GM23338 (cell line): ENCODE data around the gene PHACTR2. TPM values are rescaled to one million over a fixed set of nuclear protein-coding genes. Genes with fewer than 3 reads are reported as not detected.

Experiments
- ATAC-seq: fragments of 200-7000 bp; cut with Tn5 transposase; 3 replicates; pipeline ENCODE4 v1.9.1; 2020
- DNase-seq: peaks from one replicate; pipeline ENCODE4 v3.0.0-alpha.2; 2015; ENCODE audit warnings: low spot score
- H2AFZ ChIP-seq: fragments of 200-600 bp; sonication (generic); 2 replicates; pipeline ENCODE4 v1.8.0; 2016; ENCODE audit warnings: antibody characterized with exemption, mild to moderate bottlenecking, moderate library complexity
- H3F3A ChIP-seq: fragments of 200-600 bp; sonication (generic); replicated peaks from 2 replicates; pipeline ENCODE4 v1.8.0; 2017; ENCODE audit warnings: antibody characterized with exemption, mixed run types, low read depth
- H3K27ac ChIP-seq: fragments of 200-600 bp; sonication (generic); 2 replicates; pipeline ENCODE4 v1.6.1; 2016; ENCODE audit warnings: low read depth
- H3K27me3 ChIP-seq: fragments of 200-600 bp; sonication (generic); 2 replicates; pipeline ENCODE4 v1.8.0; 2016; ENCODE audit warnings: mild to moderate bottlenecking, mixed run types, moderate library complexity; ENCODE audit not compliant: insufficient read depth
- H3K36me3 ChIP-seq: fragments of 200-600 bp; sonication (generic); 2 replicates; pipeline ENCODE4 v1.8.0; 2016; ENCODE audit warnings: mild to moderate bottlenecking; ENCODE audit not compliant: insufficient read depth
- H3K4me1 ChIP-seq: fragments of 200-600 bp; sonication (generic); 2 replicates; pipeline ENCODE4 v1.8.0; 2016; ENCODE audit warnings: mild to moderate bottlenecking, moderate library complexity; ENCODE audit not compliant: insufficient read depth
- H3K4me2 ChIP-seq: fragments of 200-600 bp; sonication (generic); 2 replicates; pipeline ENCODE4 v1.7.1; 2017; ENCODE audit warnings: mixed run types
- H3K4me3 ChIP-seq: fragments of 200-600 bp; sonication (generic); 2 replicates; pipeline ENCODE4 v1.6.1; 2016; ENCODE audit warnings: mixed run types
- H3K79me2 ChIP-seq: fragments of 200-600 bp; sonication (generic); replicated peaks from 2 replicates; pipeline ENCODE4 v1.8.0; 2017; ENCODE audit warnings: mild to moderate bottlenecking; ENCODE audit not compliant: insufficient read depth
- H3K9me2 ChIP-seq: fragments of 200-600 bp; sonication (generic); 2 replicates; pipeline ENCODE4 v1.8.0; 2017; ENCODE audit not compliant: insufficient read depth
- H4K20me1 ChIP-seq: fragments of 200-600 bp; sonication (generic); replicated peaks from 2 replicates; pipeline ENCODE4 v1.8.0; 2017; ENCODE audit warnings: mild to moderate bottlenecking; ENCODE audit not compliant: insufficient read depth
- H3K27ac Mint-ChIP-seq: 2 replicates; pipeline ENCODE4 v1.8.0; 2020; ENCODE audit warnings: inconsistent platforms, mild to moderate bottlenecking, moderate library complexity, mixed read lengths
- H3K27me3 Mint-ChIP-seq: 3 replicates; pipeline ENCODE4 v1.8.0; 2022; ENCODE audit warnings: low read depth, mild to moderate bottlenecking, moderate library complexity, mixed read lengths, inconsistent platforms; ENCODE audit not compliant: insufficient read depth, poor library complexity
- H3K36me3 Mint-ChIP-seq: 3 replicates; pipeline ENCODE4 v1.8.0; 2021; ENCODE audit warnings: low read depth, mild to moderate bottlenecking, inconsistent platforms, moderate library complexity, mixed read lengths
- H3K4me1 Mint-ChIP-seq: 3 replicates; pipeline ENCODE4 v1.8.0; 2020; ENCODE audit warnings: mild to moderate bottlenecking, inconsistent platforms, mixed read lengths
- H3K4me3 Mint-ChIP-seq: 3 replicates; pipeline ENCODE4 v1.8.0; 2021; ENCODE audit warnings: moderate library complexity, mild to moderate bottlenecking, inconsistent platforms, mixed read lengths
- H3K9me3 Mint-ChIP-seq: 3 replicates; pipeline ENCODE4 v1.8.0; 2020; ENCODE audit warnings: moderate library complexity, mild to moderate bottlenecking, inconsistent platforms, mixed read lengths
- CREB1 ChIP-seq: fragments of 250-450 bp; sonication (Bioruptor Pico); IDR thresholded peaks from 2 replicates; pipeline ENCODE4 v1.5.0; 2020; ENCODE audit warnings: low read depth, mild to moderate bottlenecking, moderate library complexity
- EZH2 ChIP-seq: fragments of 200-600 bp; sonication (generic); IDR thresholded peaks from one replicate; pipeline ENCODE4 v1.8.0; 2017; ENCODE audit warnings: antibody characterized with exemption, mild to moderate bottlenecking, low read depth; ENCODE audit not compliant: unreplicated experiment
- EZH2phosphoT487 ChIP-seq: fragments of 200-600 bp; sonication (generic); IDR thresholded peaks from one replicate; pipeline ENCODE4 v1.8.1; 2018; ENCODE audit warnings: antibody characterized with exemption; ENCODE audit not compliant: unreplicated experiment
- JUNB ChIP-seq: IDR thresholded peaks from one replicate; pipeline ENCODE4 v1.6.1; 2016; ENCODE audit warnings: antibody characterized with exemption; ENCODE audit not compliant: unreplicated experiment
- NANOG ChIP-seq: IDR thresholded peaks from 2 replicates; pipeline ENCODE4 v1.6.1; 2016; ENCODE audit warnings: antibody characterized with exemption, borderline replicate concordance
- POLR2AphosphoS5 ChIP-seq: IDR thresholded peaks from 2 replicates; pipeline ENCODE4 v1.6.1; 2016; ENCODE audit warnings: antibody characterized with exemption, low read depth
- STAT1 ChIP-seq: IDR thresholded peaks from one replicate; pipeline ENCODE4 v1.6.1; 2016; ENCODE audit warnings: antibody characterized with exemption; ENCODE audit not compliant: unreplicated experiment
- ZNF114 ChIP-seq: fragments of 250-450 bp; sonication (Bioruptor Pico); IDR thresholded peaks from 2 replicates; pipeline ENCODE4 v1.5.0; 2020; ENCODE audit warnings: mild to moderate bottlenecking, moderate library complexity
- ZNF331 ChIP-seq: fragments of 250-450 bp; sonication (Bioruptor Pico); IDR thresholded peaks from 2 replicates; pipeline ENCODE4 v1.5.0; 2020; ENCODE audit warnings: low read depth, mild to moderate bottlenecking, moderate library complexity
- polyA plus RNA-seq: library from polyadenylated mRNA; unstranded; fragments of >200 nt; fragmentation: Nextera tagmentation; extraction: Ambion mirVana; gene quantifications from 2 replicates; pipeline ENCODE4 v1.2.1, GENCODE V29; 2016
- total RNA-seq: library from RNA; depleted of rRNA; stranded (reverse); fragments of >200 nt; shearing (Covaris generic); gene quantifications from 2 replicates; pipeline ENCODE4 v1.2.3, GENCODE V29; 2014
- TF ChIP-seq, protein P1 (sequence below): fragments of 250-450 bp; sonication (Bioruptor Pico); IDR thresholded peaks from 2 replicates; pipeline ENCODE4 v1.5.0; 2020; ENCODE audit warnings: mild to moderate bottlenecking, moderate library complexity
- TF ChIP-seq, protein P2 (sequence below): IDR thresholded peaks from one replicate; pipeline ENCODE4 v1.6.1; 2018; ENCODE audit warnings: antibody characterized with exemption; ENCODE audit not compliant: unreplicated experiment
- TF ChIP-seq, protein P3 (sequence below), 2 experiments: fragments of 200-600 bp in 1 of 2; sonication (generic) in 1 of 2; conservative IDR thresholded peaks; 2 replicates each; pipeline versions ENCODE4 v1.5.1 to v1.6.1; 2016 to 2017; ENCODE audit warnings: antibody characterized with exemption in 2 of 2, low read depth in 2 of 2, mild to moderate bottlenecking in 2 of 2, moderate library complexity in 1 of 2
- TF ChIP-seq, protein P4 (sequence below): IDR thresholded peaks from 2 replicates; pipeline ENCODE4 v1.6.1; 2016; ENCODE audit warnings: antibody characterized with exemption

Gene PHACTR2
- total and polyA plus RNA-seq, 2 experiments from 2014 or later: 67.7 to 105 TPM

DNA sequence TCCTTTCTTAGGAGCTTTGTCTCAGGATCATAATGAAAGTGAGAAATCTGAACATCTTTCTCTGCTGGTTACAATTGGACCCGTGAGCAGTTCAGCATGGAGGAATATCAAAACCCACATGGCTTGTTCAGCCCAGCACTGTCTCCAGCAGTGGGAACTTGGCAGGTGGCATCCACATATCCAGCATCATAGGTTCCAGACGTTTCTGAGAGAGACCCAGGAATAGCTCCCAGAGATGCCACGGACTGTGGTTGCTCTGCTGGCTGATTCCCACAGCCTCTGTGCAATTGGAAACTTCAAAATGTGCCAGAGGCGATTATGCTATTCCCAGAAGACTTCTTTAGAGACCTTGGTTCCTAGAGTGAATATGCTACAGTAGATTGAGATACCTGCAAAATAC is 76.4 kb downstream of the PHACTR2 start:
- no peaks in the 10 kb centered on the region for H4K20me1 ChIP-seq
- Mint-ChIP-seq H3K4me1 (peaks cover 31% of the 10 kb centered on the region), H3K36me3 (peaks cover 13% of the 10 kb centered on the region), H3K9me3 (no peaks in the 10 kb centered on the region; the same call in 2 of the 3 replicates), H3K27me3 (peaks cover 2% of the 10 kb centered on the region), H3K27ac (no peak overlapping the region), H3K4me3 (no peak overlapping the region)
- H3K4me3 ChIP-seq: no peak overlapping the region
- ATAC-seq: no peak
- no peak for DNase-seq
- TF ChIP-seq, protein P1, sequence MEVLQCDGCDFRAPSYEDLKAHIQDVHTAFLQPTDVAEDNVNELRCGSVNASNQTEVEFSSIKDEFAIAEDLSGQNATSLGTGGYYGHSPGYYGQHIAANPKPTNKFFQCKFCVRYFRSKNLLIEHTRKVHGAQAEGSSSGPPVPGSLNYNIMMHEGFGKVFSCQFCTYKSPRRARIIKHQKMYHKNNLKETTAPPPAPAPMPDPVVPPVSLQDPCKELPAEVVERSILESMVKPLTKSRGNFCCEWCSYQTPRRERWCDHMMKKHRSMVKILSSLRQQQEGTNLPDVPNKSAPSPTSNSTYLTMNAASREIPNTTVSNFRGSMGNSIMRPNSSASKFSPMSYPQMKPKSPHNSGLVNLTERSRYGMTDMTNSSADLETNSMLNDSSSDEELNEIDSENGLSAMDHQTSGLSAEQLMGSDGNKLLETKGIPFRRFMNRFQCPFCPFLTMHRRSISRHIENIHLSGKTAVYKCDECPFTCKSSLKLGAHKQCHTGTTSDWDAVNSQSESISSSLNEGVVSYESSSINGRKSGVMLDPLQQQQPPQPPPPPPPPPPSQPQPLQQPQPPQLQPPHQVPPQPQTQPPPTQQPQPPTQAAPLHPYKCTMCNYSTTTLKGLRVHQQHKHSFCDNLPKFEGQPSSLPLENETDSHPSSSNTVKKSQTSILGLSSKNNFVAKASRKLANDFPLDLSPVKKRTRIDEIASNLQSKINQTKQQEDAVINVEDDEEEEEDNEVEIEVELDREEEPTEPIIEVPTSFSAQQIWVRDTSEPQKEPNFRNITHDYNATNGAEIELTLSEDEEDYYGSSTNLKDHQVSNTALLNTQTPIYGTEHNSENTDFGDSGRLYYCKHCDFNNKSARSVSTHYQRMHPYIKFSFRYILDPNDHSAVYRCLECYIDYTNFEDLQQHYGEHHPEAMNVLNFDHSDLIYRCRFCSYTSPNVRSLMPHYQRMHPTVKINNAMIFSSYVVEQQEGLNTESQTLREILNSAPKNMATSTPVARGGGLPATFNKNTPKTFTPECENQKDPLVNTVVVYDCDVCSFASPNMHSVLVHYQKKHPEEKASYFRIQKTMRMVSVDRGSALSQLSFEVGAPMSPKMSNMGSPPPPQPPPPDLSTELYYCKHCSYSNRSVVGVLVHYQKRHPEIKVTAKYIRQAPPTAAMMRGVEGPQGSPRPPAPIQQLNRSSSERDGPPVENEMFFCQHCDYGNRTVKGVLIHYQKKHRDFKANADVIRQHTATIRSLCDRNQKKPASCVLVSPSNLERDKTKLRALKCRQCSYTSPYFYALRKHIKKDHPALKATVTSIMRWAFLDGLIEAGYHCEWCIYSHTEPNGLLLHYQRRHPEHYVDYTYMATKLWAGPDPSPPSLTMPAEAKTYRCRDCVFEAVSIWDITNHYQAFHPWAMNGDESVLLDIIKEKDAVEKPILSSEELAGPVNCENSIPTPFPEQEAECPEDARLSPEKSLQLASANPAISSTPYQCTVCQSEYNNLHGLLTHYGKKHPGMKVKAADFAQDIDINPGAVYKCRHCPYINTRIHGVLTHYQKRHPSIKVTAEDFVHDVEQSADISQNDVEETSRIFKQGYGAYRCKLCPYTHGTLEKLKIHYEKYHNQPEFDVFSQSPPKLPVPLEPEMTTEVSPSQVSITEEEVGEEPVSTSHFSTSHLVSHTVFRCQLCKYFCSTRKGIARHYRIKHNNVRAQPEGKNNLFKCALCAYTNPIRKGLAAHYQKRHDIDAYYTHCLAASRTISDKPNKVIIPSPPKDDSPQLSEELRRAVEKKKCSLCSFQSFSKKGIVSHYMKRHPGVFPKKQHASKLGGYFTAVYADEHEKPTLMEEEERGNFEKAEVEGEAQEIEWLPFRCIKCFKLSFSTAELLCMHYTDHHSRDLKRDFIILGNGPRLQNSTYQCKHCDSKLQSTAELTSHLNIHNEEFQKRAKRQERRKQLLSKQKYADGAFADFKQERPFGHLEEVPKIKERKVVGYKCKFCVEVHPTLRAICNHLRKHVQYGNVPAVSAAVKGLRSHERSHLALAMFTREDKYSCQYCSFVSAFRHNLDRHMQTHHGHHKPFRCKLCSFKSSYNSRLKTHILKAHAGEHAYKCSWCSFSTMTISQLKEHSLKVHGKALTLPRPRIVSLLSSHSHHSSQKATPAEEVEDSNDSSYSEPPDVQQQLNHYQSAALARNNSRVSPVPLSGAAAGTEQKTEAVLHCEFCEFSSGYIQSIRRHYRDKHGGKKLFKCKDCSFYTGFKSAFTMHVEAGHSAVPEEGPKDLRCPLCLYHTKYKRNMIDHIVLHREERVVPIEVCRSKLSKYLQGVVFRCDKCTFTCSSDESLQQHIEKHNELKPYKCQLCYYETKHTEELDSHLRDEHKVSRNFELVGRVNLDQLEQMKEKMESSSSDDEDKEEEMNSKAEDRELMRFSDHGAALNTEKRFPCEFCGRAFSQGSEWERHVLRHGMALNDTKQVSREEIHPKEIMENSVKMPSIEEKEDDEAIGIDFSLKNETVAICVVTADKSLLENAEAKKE (CRISPR knock-in tag): no peak
- TF ChIP-seq ZNF331 (CRISPR knock-in tag): no peak
- no peak for TF ChIP-seq POLR2AphosphoS5
- no peak for TF ChIP-seq JUNB
- no peak for TF ChIP-seq EZH2phosphoT487
- no peak for TF ChIP-seq ZNF114 (CRISPR knock-in tag)
- no peak for TF ChIP-seq CREB1
- TF ChIP-seq, protein P2, sequence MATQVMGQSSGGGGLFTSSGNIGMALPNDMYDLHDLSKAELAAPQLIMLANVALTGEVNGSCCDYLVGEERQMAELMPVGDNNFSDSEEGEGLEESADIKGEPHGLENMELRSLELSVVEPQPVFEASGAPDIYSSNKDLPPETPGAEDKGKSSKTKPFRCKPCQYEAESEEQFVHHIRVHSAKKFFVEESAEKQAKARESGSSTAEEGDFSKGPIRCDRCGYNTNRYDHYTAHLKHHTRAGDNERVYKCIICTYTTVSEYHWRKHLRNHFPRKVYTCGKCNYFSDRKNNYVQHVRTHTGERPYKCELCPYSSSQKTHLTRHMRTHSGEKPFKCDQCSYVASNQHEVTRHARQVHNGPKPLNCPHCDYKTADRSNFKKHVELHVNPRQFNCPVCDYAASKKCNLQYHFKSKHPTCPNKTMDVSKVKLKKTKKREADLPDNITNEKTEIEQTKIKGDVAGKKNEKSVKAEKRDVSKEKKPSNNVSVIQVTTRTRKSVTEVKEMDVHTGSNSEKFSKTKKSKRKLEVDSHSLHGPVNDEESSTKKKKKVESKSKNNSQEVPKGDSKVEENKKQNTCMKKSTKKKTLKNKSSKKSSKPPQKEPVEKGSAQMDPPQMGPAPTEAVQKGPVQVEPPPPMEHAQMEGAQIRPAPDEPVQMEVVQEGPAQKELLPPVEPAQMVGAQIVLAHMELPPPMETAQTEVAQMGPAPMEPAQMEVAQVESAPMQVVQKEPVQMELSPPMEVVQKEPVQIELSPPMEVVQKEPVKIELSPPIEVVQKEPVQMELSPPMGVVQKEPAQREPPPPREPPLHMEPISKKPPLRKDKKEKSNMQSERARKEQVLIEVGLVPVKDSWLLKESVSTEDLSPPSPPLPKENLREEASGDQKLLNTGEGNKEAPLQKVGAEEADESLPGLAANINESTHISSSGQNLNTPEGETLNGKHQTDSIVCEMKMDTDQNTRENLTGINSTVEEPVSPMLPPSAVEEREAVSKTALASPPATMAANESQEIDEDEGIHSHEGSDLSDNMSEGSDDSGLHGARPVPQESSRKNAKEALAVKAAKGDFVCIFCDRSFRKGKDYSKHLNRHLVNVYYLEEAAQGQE: no peak
- TF ChIP-seq, protein P3, sequence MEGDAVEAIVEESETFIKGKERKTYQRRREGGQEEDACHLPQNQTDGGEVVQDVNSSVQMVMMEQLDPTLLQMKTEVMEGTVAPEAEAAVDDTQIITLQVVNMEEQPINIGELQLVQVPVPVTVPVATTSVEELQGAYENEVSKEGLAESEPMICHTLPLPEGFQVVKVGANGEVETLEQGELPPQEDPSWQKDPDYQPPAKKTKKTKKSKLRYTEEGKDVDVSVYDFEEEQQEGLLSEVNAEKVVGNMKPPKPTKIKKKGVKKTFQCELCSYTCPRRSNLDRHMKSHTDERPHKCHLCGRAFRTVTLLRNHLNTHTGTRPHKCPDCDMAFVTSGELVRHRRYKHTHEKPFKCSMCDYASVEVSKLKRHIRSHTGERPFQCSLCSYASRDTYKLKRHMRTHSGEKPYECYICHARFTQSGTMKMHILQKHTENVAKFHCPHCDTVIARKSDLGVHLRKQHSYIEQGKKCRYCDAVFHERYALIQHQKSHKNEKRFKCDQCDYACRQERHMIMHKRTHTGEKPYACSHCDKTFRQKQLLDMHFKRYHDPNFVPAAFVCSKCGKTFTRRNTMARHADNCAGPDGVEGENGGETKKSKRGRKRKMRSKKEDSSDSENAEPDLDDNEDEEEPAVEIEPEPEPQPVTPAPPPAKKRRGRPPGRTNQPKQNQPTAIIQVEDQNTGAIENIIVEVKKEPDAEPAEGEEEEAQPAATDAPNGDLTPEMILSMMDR (conservative IDR thresholded peaks at IDR 0.05; ENCODE audit: low read depth in 2 of 2): no peak
- TF ChIP-seq, protein P4, sequence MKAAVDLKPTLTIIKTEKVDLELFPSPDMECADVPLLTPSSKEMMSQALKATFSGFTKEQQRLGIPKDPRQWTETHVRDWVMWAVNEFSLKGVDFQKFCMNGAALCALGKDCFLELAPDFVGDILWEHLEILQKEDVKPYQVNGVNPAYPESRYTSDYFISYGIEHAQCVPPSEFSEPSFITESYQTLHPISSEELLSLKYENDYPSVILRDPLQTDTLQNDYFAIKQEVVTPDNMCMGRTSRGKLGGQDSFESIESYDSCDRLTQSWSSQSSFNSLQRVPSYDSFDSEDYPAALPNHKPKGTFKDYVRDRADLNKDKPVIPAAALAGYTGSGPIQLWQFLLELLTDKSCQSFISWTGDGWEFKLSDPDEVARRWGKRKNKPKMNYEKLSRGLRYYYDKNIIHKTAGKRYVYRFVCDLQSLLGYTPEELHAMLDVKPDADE: no peak
- TF ChIP-seq STAT1: no peak
- no peak for TF ChIP-seq NANOG
- TF ChIP-seq EZH2: no peak
- no peak overlapping the region for H3K27ac ChIP-seq
- H3K27me3 ChIP-seq: no peaks in the 10 kb centered on the region
- peaks cover 35% of the 10 kb centered on the region for H3K4me1 ChIP-seq
- no peaks in the 10 kb centered on the region; the same call in 1 of the 2 replicates for H3K79me2 ChIP-seq
- no peaks in the 10 kb centered on the region for H3K9me2 ChIP-seq
- H3F3A ChIP-seq: no peaks in the 10 kb centered on the region
- H3K36me3 ChIP-seq: no peaks in the 10 kb centered on the region
- H3K4me2 ChIP-seq: no peak overlapping the region
- H2AFZ ChIP-seq: no peak overlapping the region
